Body of pancreas (tissue), 4 donors: Measurements from ENCODE around the gene PAPOLB.

Source experiments
- CTCF ChIP-seq, 7 experiments: fragments of 450-650 bp in 4 of 7; fragments of 200-600 bp in 3 of 7; sonication (generic) in 3 of 7; IDR thresholded peaks; one replicate each; pipeline ENCODE4 v1.5.1; 2016 to 2019; ENCODE audit warnings: antibody characterized with exemption in 7 of 7
- POLR2A ChIP-seq, 3 donors: fragments of 450-650 bp; IDR thresholded peaks; one replicate each; pipeline ENCODE4 v1.6.1; 2016; ENCODE audit warnings: antibody characterized with exemption in 3 of 3, mild to moderate bottlenecking in 2 of 3

GRCh38 chr7:4906682-4907081 lies 44.9 kb upstream of the PAPOLB start:
- TF ChIP-seq CTCF (IDR thresholded peaks at IDR 0.05), result no peak
- no peak for TF ChIP-seq POLR2A (IDR thresholded peaks at IDR 0.05)
